Nephron progenitor cell (in vitro differentiated cells): ENCODE results near the gene MYLIP.

Source experiments
- DNase-seq: peaks from one replicate; pipeline ENCODE4 v3.0.0; 2021
- H3K27ac Mint-ChIP-seq: 2 replicates; pipeline ENCODE4 v1.8.0; 2021; ENCODE audit warnings: mild to moderate bottlenecking, moderate library complexity, mixed read lengths
- H3K27me3 Mint-ChIP-seq: 2 replicates; pipeline ENCODE4 v1.8.0; 2021; ENCODE audit warnings: mild to moderate bottlenecking, low read depth, mixed read lengths; ENCODE audit not compliant: poor library complexity
- H3K36me3 Mint-ChIP-seq: 2 replicates; pipeline ENCODE4 v1.8.0; 2021; ENCODE audit warnings: low read depth, mixed read lengths
- H3K4me1 Mint-ChIP-seq: 2 replicates; pipeline ENCODE4 v1.8.0; 2021; ENCODE audit warnings: mixed read lengths
- H3K4me3 Mint-ChIP-seq: 2 replicates; pipeline ENCODE4 v1.8.0; 2021; ENCODE audit warnings: mild to moderate bottlenecking, moderate library complexity, mixed read lengths
- H3K9me3 Mint-ChIP-seq: 2 replicates; pipeline ENCODE4 v1.8.0; 2021; ENCODE audit warnings: mild to moderate bottlenecking, moderate library complexity, mixed read lengths
- TF ChIP-seq, protein P1 (sequence below): fragments of 200-600 bp; sonication (generic); IDR thresholded peaks from 2 replicates; pipeline ENCODE4 v1.5.0; 2021; ENCODE audit warnings: antibody characterized with exemption

The MYLIP gene

DNA sequence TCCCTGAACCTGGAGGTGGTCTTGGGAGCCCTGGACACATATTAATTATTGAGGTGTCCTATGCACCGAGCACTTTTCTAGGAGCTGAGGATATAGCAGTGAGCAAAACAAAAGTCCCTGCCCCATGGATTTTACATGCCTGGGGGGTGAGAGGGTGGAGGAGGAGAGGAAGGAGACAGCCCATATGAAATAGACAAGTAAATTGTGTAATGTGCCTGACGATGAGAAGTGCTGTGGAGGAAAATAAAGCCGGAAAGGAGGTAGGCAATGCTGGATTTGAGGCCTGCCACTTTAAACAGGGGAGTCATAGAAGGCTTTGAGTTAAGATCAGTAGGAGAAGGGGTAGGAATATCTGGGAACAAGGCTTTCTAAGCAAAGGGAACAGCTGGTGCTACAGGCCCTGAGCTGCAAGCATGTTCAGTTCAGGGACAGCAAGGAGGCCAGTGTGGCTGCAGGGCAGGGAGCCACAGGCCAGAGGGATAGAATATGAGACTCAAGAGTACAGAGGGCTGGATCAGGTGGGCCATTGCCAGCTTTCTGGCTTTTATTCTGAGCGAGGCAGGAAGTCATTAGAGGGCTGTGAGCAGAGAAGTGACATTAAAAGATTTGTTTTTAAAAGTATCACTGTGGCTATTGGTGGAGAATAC, 19.1 kb upstream of the MYLIP start:
- H3K4me3 Mint-ChIP-seq: no peak overlapping the region
- DNase-seq: no peak
- H3K4me1 Mint-ChIP-seq: peaks cover 53% of the 10 kb centered on the region
- H3K36me3 Mint-ChIP-seq: no peaks in the 10 kb centered on the region
- TF ChIP-seq, protein P1, sequence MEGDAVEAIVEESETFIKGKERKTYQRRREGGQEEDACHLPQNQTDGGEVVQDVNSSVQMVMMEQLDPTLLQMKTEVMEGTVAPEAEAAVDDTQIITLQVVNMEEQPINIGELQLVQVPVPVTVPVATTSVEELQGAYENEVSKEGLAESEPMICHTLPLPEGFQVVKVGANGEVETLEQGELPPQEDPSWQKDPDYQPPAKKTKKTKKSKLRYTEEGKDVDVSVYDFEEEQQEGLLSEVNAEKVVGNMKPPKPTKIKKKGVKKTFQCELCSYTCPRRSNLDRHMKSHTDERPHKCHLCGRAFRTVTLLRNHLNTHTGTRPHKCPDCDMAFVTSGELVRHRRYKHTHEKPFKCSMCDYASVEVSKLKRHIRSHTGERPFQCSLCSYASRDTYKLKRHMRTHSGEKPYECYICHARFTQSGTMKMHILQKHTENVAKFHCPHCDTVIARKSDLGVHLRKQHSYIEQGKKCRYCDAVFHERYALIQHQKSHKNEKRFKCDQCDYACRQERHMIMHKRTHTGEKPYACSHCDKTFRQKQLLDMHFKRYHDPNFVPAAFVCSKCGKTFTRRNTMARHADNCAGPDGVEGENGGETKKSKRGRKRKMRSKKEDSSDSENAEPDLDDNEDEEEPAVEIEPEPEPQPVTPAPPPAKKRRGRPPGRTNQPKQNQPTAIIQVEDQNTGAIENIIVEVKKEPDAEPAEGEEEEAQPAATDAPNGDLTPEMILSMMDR: no peak
- peak overlapping the region; percentile 68 for H3K27ac Mint-ChIP-seq
- H3K9me3 Mint-ChIP-seq: no peaks in the 10 kb centered on the region
- no peaks in the 10 kb centered on the region for H3K27me3 Mint-ChIP-seq

DNA sequence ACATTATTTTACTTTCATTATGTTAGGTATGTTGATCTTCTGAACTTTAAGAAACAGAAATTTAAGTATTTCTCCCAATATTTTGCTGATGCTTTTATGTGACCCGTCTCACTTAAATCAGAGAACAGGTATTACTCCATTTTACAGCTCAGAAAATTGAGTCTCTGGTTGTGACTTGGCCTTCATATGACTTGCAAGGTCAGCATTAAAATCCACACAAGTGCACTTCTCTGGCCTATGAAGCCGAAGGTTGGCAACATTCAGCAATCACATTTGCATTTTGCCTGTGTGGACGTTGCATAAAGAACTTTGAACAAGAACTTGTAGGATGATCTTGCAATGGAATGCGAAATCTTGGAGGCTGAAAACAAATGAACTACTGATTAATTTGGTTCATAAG, 10.1 kb upstream of the MYLIP start:
- Mint-ChIP-seq H3K36me3 (no peaks in the 10 kb centered on the region), H3K9me3 (no peaks in the 10 kb centered on the region), H3K4me3 (no peak overlapping the region), H3K27ac (no peak overlapping the region), H3K27me3 (no peaks in the 10 kb centered on the region), H3K4me1 (peaks cover 11% of the 10 kb centered on the region)
- DNase-seq: no peak
- TF ChIP-seq, protein P1: no peak

DNA sequence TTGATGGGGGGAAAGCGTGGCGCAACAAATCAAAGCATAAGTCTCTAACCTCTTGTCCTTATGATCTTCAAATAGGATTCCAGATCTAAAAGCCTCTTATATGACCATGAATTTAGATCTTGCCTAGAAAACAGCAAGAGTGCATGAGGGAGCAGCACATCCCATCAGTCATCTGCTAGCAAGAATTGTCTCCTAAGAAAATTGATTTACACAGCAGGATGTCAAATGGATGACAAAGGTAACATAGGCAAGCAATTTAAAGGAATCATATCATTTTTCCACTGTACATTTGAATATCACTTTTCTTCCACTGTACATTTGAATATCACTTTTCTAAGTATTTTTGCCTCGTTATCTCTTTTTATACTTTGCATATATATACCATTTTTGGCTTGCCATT, 7.5 kb upstream of the MYLIP start:
- DNase-seq: no peak
- no peaks in the 10 kb centered on the region for H3K36me3 Mint-ChIP-seq
- H3K27ac Mint-ChIP-seq: no peak overlapping the region
- no peaks in the 10 kb centered on the region for H3K9me3 Mint-ChIP-seq
- peaks cover 6% of the 10 kb centered on the region for H3K4me1 Mint-ChIP-seq
- no peaks in the 10 kb centered on the region for H3K27me3 Mint-ChIP-seq
- TF ChIP-seq, protein P1: no peak
- H3K4me3 Mint-ChIP-seq: no peak overlapping the region

DNA sequence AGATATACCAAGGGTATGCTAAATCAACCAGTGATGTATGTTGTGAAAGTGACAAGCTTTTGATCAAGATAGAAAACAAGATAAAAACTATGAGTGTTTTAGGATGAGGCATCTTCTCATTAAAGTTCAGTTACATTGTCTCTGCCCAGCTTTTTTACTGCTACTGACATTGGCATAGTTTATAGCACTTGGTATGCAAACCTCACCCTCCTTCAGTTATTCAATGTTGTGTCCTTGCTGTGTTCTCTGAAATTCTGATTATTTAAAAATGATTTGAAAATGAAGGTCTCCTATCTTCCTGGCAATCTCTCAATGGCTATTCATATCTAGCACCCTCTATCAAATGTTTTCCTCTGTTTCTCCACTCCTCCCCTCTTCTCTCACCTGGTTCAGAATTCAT, 6.7 kb upstream of the MYLIP start:
- Mint-ChIP-seq H3K4me1 (peaks cover 6% of the 10 kb centered on the region), H3K27ac (no peak overlapping the region)

DNA sequence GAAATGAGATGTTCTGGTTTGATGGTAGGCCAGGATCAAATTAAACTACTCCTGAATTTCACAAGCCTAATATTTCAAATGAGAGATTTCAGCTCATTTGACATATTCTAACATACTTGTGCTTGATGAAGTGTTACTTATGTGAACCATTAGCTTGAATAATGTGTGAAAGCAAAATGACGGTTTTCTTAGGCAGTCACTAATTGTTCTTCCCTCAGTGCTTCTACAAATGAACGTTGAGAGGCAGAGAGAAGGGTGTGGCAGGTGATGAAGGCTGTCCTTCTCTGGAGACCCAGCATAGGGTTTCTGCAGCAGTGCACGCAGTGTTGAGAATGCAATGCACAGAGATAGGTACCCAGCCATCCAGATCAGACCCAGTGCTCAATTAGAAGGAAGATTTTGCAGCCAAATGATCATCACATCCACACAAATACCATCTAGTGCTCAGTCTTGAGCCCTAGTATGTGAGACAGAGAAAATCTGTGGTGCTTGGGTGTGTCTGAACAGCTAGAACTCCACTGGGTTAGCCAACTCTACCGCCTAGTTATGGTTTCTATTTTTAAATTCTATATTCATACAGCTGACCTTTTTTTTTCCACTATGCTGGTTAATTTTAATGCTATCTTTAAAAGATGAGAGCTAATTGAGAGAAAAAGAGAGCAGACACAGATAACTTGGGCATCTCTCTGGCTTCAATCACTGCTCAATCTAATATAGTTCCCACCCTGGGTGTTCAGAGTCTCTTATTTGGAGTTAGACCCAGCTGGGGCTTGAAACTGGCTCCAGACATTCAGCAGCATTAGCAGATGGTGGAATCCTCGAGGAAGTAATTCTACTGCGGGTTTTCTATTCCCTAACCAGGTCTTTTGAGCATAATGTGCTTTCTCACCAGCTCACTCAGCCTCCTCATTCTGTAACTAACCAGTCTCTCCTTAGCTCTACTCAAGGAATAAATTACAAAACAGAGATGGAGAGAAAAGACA, 4.4 kb upstream of the MYLIP start:
- Mint-ChIP-seq H3K4me1 (peaks cover 11% of the 10 kb centered on the region), H3K27ac (no peak overlapping the region), H3K36me3 (no peaks in the 10 kb centered on the region), H3K4me3 (no peak overlapping the region), H3K27me3 (no peaks in the 10 kb centered on the region), H3K9me3 (no peaks in the 10 kb centered on the region)
- no peak for DNase-seq
- TF ChIP-seq, protein P1: no peak

More for the DNA sequence above, 6.7 kb upstream of the MYLIP start:
- Mint-ChIP-seq H3K9me3 (no peaks in the 10 kb centered on the region), H3K36me3 (no peaks in the 10 kb centered on the region), H3K4me3 (no peak overlapping the region), H3K27me3 (no peaks in the 10 kb centered on the region)
- TF ChIP-seq, protein P1: no peak
- DNase-seq: no peak
